Measurements from ENCODE around the gene C4orf50. TPM values are rescaled to one million over a fixed set of nuclear protein-coding genes. Genes with fewer than 3 reads are reported as not detected.

C4orf50 gene
- total and polyA plus RNA-seq, 2 donors (not counting 1 experiment from before 2014, with no cell fraction given) = 0.02 TPM; not detected in 1

DNA sequence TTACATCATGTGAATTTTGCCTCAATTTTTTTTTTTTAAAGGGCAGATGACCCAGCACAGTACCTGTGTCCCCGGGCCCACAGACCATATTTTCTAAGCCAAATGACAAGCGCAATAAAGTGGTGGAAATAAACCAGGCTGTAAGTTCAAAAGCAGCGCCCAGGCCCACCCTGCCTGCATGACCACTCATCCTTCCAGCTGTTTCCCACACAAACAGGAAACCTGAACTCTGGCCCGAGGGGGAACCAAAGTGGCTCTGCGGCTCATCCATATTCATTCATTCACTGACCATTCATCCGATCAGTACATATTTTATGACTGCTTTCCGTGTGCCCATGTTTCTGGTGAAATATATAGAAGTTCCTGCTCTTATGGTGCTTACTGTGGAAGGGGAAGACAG lies 91.6 kb downstream of the C4orf50 start:
- no peak for TF ChIP-seq EZH2 (IDR thresholded peaks at IDR 0.05; ENCODE audit: borderline replicate concordance, insufficient read depth, low read depth, low read length, poor library complexity, severe bottlenecking)
- TF ChIP-seq, protein P1, sequence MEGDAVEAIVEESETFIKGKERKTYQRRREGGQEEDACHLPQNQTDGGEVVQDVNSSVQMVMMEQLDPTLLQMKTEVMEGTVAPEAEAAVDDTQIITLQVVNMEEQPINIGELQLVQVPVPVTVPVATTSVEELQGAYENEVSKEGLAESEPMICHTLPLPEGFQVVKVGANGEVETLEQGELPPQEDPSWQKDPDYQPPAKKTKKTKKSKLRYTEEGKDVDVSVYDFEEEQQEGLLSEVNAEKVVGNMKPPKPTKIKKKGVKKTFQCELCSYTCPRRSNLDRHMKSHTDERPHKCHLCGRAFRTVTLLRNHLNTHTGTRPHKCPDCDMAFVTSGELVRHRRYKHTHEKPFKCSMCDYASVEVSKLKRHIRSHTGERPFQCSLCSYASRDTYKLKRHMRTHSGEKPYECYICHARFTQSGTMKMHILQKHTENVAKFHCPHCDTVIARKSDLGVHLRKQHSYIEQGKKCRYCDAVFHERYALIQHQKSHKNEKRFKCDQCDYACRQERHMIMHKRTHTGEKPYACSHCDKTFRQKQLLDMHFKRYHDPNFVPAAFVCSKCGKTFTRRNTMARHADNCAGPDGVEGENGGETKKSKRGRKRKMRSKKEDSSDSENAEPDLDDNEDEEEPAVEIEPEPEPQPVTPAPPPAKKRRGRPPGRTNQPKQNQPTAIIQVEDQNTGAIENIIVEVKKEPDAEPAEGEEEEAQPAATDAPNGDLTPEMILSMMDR (IDR thresholded peaks at IDR 0.05) = no peak
- ATAC-seq (ENCODE audit: low read depth) = no peak
- no peaks in the 10 kb centered on the region for H4K20me1 ChIP-seq (ENCODE audit: control insufficient read depth, insufficient read depth, low read length, poor library complexity, severe bottlenecking)
- POLR2A ChIA-PET = no interaction called here
- intact Hi-C loops (cut with micrococcal nuclease) = no loop called here
- H3K9me3 ChIP-seq (ENCODE audit: control extremely low read depth in 1 of 3, control insufficient read depth in 2 of 3, insufficient read depth in 1 of 3, low read length in 2 of 3) = peaks cover 0 to 15% (median 0%) of the 10 kb centered on the region in 3 donors
- no peak overlapping the region for H2AFZ ChIP-seq (ENCODE audit: insufficient read depth, low read depth, low read length, poor library complexity, severe bottlenecking)
- peaks cover 0 to 2% (median 0%) of the 10 kb centered on the region in 4 experiments for H3K27me3 ChIP-seq (replicated peaks in 1 of 4; ENCODE audit: control extremely low read depth in 1 of 4, control insufficient read depth in 3 of 4, insufficient read depth in 4 of 4, low read length in 3 of 4)
- H3K4me3 Mint-ChIP-seq = no peak overlapping the region
- no peak overlapping the region for H3K4me3 ChIP-seq (ENCODE audit: control extremely low read depth in 1 of 5, extremely low read depth in 1 of 5, insufficient read depth in 1 of 5, low read depth in 2 of 5, low read length in 4 of 5)
- peaks cover 6% of the 10 kb centered on the region for H3K4me1 Mint-ChIP-seq
- DNase-seq = no peak
- no peaks in the 10 kb centered on the region for H3K9me3 Mint-ChIP-seq (ENCODE audit: insufficient read depth)
- CTCF ChIA-PET = no interaction called here
- no peaks in the 10 kb centered on the region for H3K36me3 ChIP-seq (replicated peaks in 1 of 2; ENCODE audit: control extremely low read depth in 1 of 2, control insufficient read depth in 1 of 2, extremely low read depth in 1 of 2, insufficient read depth in 2 of 2, low read length in 1 of 2)
- no peak overlapping the region for H3K4me2 ChIP-seq (replicated peaks; ENCODE audit: low read depth, low read length, poor library complexity, severe bottlenecking)
- no peaks in the 10 kb centered on the region for H3K4me1 ChIP-seq (ENCODE audit: control insufficient read depth in 2 of 2, insufficient read depth in 2 of 2, low read length in 2 of 2)
- H3K27me3 Mint-ChIP-seq = peaks cover 15% of the 10 kb centered on the region
- WGBS (ENCODE audit: insufficient coverage) = 46% methylated on average over 5 of the region's 7 CpGs
- H3K27ac ChIP-seq (ENCODE audit: low read length in 2 of 2) = no peak overlapping the region
- no peak overlapping the region for H3K9ac ChIP-seq (ENCODE audit: low read length)
- no peak overlapping the region for H3K27ac Mint-ChIP-seq
- no peaks in the 10 kb centered on the region for H3K79me2 ChIP-seq (ENCODE audit: control insufficient read depth, insufficient read depth, low read length)

DNA sequence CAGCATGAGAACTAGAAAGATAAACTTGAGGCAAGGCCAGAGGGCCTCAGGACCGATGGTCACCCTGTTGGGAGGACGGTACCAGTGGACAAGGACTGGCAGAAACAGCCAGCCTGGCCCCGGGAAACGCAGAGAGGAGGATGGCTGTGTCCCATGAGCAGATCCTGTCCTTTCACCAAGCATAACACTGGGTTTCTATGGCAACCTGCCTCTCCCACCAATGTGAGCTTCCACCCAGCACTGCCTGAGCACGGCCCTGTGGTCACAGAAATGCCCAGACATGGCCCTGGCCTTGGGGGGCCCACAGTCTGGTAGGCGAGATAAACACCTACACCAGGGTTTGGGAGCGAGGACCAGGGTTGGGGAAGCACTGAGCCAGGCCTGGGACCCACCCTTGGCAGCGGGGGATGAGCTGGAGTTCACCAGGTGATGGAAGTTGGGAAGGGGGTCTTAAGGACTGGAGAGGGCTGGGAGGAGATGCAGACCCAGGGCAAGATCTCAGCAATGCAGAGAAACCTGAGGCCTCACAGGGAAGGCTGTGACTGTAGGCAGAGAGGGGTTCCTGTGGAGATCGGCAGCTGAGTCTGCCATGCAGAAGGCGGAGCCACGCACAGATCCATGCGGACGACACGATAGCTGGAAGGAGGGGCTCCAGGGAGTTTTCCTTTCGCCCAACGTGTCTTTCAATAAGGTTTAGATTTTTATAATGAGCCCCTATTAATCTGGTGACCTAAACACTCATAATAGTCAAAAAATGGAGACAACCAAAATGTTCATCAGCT lies 92.6 kb downstream of the C4orf50 start:
- H3K4me2 ChIP-seq (replicated peaks; ENCODE audit: low read depth, low read length, poor library complexity, severe bottlenecking) = no peak overlapping the region
- H3K27ac ChIP-seq (ENCODE audit: low read length in 2 of 2) = no peak overlapping the region
- TF ChIP-seq, protein P1 (IDR thresholded peaks at IDR 0.05) = no peak
- TF ChIP-seq EZH2 (IDR thresholded peaks at IDR 0.05; ENCODE audit: borderline replicate concordance, insufficient read depth, low read depth, low read length, poor library complexity, severe bottlenecking) = no peak
- peaks cover 6% of the 10 kb centered on the region for H3K4me1 Mint-ChIP-seq
- H3K36me3 ChIP-seq (replicated peaks in 1 of 2; ENCODE audit: control extremely low read depth in 1 of 2, control insufficient read depth in 1 of 2, extremely low read depth in 1 of 2, insufficient read depth in 2 of 2, low read length in 1 of 2) = no peaks in the 10 kb centered on the region
- peaks cover 0 to 19% (median 0%) of the 10 kb centered on the region in 3 donors for H3K9me3 ChIP-seq (ENCODE audit: control extremely low read depth in 1 of 3, control insufficient read depth in 2 of 3, insufficient read depth in 1 of 3, low read length in 2 of 3)
- no peaks in the 10 kb centered on the region for H4K20me1 ChIP-seq (ENCODE audit: control insufficient read depth, insufficient read depth, low read length, poor library complexity, severe bottlenecking)
- H3K4me3 ChIP-seq (ENCODE audit: control extremely low read depth in 1 of 5, extremely low read depth in 1 of 5, insufficient read depth in 1 of 5, low read depth in 2 of 5, low read length in 4 of 5) = no peak overlapping the region
- ATAC-seq (ENCODE audit: low read depth) = no peak
- H3K9ac ChIP-seq (ENCODE audit: low read length) = no peak overlapping the region
- no peaks in the 10 kb centered on the region for H3K9me3 Mint-ChIP-seq (ENCODE audit: insufficient read depth)
- H3K4me3 Mint-ChIP-seq = no peak overlapping the region
- ChIA-PET POLR2A (no interaction called here), CTCF (interaction anchor here (0.7 kb wide), 1 partner anchor 394 kb away, joined by 4 read pairs; no protein-coding TSS in a partner anchor)
- H3K27me3 ChIP-seq (replicated peaks in 1 of 4; ENCODE audit: control extremely low read depth in 1 of 4, control insufficient read depth in 3 of 4, insufficient read depth in 4 of 4, low read length in 3 of 4) = peaks cover 0 to 2% (median 0%) of the 10 kb centered on the region in 4 experiments
- no peaks in the 10 kb centered on the region for H3K79me2 ChIP-seq (ENCODE audit: control insufficient read depth, insufficient read depth, low read length)
- DNase-seq = no peak
- H3K27ac Mint-ChIP-seq = no peak overlapping the region
- intact Hi-C loops (cut with micrococcal nuclease) = no loop called here
- no peaks in the 10 kb centered on the region for H3K4me1 ChIP-seq (ENCODE audit: control insufficient read depth in 2 of 2, insufficient read depth in 2 of 2, low read length in 2 of 2)
- peaks cover 21% of the 10 kb centered on the region for H3K27me3 Mint-ChIP-seq
- WGBS (ENCODE audit: insufficient coverage) = 83% methylated on average over 8 of the region's 16 CpGs
- no peak overlapping the region for H2AFZ ChIP-seq (ENCODE audit: insufficient read depth, low read depth, low read length, poor library complexity, severe bottlenecking)
